Activated T-cell treated with anti-CD3 and anti-CD28 coated beads, Interleukin-2, amount 50 U/mL, for 1 hour (primary cell): ENCODE results near the gene DOLK.

Experiments used
- DNase-seq: peaks from one replicate; pipeline ENCODE4 v3.0.0-alpha.2; 2020

The DOLK gene

DNA sequence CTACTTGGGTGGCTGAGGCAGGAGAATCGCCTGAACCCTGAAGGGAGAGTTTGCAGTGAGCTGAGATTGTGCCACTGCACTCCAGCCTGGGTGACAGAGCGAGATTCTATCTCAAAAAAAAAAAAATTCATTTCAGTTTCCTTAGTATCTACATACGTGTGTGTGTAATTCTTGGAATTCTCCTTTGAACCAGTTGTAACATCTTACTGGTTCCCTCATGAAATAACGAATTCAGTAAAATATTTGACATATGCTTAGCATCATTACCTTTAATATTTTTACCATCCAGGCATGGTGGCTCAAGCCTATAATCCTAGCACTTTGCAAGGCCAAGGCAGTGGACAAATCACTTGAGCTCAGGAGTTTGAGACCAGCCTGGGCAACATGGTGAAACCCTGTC is 17.8 kb downstream of the DOLK start:
- no peak for DNase-seq

DNA sequence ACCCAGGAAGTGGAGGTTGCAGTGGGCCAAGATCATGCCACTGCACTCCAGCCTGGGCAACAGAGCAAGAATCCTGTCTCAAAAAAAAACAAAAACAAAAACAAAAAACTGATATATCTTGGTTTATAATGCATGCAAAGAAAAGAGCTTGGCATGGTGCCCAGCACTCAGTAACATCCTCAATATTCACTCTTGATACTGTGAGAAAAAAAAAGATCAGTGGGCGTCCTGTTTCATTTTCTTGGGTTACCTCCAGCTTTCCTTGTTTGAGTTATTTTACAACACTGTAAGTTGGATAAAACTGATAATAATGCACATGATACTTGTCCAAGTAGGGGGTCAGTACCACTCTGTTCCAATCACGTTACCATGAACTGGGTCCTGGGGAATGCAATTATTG is 18.8 kb downstream of the DOLK start:
- no peak for DNase-seq

DNA sequence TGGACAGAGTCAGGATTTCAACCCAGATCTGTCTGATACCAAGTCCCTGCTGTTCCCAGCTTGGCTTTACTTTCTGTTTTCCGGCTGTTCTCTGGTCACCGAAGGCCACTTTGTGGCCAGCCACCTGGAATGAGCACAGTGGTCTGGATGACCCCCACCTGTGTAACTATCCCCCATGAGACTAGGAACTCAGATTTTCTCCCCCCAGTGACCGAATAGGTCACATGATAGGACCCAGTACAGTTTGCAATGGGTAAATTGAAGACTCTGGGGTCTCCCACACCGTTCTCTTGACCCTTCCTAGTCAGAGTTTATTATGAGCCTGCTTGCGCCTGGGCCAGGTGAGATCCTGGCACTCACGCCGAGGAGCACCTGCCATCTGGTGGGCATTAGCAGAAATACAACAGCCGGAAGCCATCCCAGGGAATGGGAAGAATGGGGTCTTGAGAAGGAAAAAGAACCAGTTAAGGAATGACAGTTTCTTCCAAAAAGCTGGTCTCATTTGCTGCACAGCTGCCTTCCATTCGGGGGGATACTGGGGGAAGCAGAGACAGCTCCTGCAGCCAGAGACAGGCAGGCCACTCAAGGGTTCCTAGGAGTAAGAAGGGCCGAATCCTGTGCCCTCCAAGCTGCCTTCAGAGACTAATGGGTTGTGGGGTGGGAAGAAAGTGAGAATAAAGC is 19.5 kb downstream of the DOLK start:
- DNase-seq = peak; percentile 61

DNA sequence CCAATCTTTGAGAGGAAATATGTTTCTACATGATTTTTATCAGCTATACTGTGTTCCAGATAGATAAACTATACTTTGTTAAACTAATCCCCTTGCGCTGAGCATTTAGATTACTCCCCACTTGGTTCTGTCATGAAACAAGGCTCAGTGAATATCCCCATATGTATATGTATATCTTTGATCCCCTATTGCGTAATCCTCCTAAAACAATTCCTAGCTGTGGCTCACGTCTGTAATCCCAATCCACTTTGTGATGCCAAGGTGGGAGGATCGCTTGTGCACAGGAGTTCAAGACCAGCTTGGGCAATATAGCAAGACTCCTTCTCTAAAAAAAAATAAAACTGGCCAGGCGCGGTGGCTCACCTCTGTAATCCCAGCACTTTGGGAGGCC is 23.9 kb downstream of the DOLK start:
- DNase-seq = no peak

DNA sequence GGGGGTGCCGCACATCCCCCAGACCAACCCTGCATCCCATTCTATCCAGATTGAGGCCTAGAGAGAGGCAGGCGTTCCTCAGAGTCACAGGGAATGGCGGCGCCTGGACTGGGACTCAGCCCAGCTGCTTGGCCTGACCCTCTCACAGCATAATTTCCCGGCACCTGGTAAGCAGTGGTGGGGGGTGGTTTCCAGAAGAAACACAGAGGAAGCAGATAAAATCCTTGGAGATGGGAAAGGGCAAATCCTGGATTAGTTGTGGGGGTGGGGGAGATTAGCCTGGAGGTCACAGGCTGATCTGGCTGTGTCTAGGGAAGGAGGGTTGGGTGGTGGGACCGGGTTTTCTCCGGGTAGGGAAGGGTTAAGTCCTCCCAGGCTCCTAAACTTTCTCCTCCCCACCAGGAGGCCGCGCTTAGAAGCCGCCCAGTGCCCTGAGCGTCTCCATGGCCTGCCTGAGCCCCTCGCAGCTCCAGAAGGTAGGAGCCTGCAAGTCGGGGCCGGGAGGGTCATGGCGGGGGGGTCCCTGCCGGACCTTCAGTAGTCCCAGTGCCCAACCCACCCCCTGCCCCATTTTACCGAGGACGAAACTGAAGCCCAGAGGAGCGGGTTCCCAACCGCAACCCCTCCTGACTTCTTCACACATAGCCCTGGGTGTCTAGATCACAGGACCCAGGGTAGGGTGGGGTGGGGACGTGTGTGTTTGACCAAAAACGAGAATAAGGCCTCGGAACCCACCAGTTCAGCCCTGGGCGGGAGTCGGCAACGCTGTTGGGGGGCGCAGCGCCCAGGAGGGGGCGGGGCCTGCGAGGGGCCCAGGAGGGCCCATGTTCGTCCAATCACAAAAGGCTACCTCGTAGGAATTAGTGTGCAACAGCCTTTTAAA is 25.3 kb downstream of the DOLK start:
- DNase-seq = no peak

DNA sequence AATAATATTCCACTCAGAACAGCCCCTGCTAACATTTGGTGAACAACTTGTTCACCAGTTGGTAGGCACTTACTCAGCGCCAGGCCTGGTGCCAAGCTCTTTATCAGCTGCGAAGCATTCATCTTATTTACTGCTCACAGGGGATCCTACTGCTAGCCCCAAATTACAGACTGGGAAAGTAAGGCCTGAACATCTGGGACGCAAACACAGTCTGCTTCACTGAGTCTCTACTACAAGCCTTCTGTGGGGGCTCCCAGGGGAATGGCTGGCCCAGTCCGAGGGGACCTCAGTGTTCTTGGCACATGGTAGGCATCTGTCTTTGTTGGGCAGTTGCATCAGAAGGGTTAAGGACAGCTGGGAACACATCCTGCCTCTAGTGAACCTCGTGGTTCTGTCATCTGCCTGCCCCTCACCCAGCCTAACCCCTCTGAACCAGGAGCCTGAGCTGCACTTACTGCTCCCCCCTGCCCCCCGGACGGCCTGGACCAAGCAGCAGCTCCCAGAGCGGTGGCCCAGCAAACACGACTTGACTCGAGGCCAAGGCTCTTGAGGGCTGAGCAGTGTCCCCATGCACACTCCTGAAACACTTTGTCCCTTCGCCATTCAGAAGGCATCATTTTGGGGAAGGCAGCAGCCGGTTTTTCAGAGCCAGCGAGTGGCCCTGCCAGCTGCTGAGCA is 26.9 kb downstream of the DOLK start, which contains the start of gene PHYHD1:
Gene PHYHD1 (plus strand): TSS at position 602 of the 678 bp plus-strand sequence. CDS start 1,342 bp downstream, outside the sequence.
- DNase-seq = no peak

DNA sequence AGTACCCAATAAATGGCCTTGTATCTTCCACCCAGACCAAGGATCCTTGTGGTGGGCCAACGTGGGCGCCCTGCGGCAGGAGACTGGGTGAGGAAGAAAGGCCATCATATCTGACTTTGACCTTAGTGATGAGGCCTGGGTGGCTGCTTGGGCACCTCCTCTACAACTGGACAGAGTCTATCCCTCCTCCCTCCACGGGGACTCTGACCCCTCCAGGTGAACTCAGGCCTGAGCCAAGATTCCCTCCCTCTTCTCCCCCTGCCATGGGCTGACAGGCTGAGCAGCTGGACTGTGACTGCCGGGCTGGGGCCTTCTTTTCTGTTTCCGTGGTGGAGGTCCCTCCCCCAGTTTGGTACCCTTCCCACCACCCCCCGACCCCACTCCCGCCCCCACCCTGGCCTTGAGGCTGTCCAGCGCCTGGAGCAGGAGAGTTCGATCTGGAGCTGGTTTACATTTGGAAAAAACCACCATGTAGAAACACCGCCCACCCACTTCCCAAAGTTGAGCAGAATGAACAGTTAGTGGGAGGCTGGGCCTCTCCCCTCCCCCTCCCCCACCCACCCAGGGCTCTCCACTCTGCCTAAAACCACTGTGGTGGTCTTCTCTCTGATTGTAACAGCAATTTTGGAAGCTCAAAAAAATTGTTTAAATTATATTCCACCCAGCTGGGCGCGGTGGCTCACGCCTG is 27.9 kb downstream of the DOLK start:
- no peak for DNase-seq

DNA sequence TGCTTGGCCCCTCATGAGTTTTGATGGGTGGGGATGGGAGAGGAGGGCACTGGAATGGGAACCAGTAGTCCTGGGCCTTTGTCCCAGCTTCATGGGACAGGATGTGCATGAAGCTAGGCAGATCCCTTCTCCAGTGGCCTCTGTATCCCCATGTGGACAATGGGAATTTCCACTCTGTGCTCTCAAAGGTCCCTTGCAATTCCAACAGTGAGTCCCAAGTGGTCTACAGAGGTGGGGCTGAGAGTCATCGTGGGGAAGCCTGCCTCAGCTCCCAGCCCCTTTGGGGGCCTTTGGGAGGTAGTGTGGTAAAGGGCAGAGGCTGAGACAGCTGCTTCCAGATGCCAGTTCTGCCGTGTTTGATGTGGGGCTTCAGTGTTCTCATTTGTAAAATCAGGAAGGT is 28.5 kb downstream of the DOLK start:
- DNase-seq = no peak

DNA sequence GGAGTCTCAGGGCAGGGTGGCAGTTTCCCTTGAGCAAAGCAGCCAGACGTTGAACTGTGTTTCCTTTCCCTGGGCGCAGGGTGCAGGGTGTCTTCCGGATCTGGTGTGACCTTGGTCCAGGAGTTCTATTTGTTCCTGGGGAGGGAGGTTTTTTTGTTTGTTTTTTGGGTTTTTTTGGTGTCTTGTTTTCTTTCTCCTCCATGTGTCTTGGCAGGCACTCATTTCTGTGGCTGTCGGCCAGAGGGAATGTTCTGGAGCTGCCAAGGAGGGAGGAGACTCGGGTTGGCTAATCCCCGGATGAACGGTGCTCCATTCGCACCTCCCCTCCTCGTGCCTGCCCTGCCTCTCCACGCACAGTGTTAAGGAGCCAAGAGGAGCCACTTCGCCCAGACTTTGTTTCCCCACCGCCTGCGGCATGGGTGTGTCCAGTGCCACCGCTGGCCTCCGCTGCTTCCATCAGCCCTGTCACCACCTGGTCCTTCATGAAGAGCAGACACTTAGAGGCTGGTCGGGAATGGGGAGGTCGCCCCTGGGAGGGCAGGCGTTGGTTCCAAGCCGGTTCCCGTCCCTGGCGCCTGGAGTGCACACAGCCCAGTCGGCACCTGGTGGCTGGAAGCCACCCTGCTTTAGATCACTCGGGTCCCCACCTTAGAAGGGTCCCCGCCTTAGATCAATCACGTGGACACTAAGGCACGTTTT is 30.1 kb downstream of the DOLK start:
- DNase-seq = no peak

DNA sequence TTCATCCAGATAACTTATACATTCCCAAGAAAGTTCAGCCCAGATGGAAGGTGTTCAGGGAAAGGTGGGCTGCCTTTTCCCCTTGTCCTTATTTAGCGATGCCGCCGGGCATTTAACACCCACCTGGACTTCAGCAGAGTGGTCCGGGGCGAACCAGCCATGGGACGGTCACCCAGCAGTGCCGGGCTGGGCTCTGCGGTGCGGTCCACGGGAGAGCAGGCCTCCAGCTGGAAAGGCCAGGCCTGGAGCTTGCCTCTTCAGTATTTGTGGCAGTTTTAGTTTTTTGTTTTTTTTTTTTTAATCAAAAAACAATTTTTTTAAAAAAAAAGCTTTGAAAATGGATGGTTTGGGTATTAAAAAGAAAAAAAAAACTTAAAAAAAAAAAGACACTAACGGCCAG is 30.7 kb downstream of the DOLK start:
- no peak for DNase-seq

DNA sequence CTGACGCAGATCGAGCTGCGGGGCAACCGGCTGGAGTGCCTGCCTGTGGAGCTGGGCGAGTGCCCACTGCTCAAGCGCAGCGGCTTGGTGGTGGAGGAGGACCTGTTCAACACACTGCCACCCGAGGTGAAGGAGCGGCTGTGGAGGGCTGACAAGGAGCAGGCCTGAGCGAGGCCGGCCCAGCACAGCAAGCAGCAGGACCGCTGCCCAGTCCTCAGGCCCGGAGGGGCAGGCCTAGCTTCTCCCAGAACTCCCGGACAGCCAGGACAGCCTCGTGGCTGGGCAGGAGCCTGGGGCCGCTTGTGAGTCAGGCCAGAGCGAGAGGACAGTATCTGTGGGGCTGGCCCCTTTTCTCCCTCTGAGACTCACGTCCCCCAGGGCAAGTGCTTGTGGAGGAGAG is 31.2 kb downstream of the DOLK start:
- DNase-seq = no peak

DNA sequence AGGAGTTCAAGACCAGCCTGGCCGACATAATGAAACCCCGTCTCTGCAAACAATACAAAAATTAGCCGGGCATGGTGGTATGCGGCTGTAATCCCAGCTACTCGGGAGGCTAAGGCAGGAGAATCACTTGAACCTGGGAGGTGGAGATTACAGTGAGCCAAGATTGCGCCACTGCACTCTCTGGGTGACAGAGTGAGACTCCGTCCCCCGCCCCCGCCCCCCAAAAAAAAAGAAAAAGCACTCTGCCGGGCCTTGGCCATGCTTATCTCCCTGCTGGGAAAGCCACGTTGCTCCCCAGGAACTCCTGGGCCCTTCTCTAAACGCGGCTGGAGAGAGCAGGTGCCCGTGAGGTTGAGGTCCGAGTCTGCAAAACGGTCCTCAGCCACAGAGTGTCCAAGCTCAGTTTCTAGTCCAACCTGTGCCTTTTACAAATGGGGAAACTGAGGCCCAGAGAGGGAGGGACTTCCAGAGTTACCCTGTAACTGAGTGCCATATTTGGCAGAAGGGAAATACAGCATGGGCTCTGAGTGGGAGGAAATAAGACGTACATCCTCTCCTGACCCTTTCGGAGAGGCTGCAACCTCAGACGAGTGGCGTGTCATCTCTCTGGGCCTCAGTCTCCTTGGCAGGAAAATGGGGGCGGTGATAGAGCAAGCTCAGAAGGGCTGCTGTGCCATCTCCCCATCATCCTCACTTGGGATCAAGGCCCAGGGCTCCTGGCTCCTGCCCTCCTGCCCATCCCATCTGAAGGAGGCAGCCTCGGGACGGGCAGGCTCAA is 33.2 kb downstream of the DOLK start:
- no peak for DNase-seq

DNA sequence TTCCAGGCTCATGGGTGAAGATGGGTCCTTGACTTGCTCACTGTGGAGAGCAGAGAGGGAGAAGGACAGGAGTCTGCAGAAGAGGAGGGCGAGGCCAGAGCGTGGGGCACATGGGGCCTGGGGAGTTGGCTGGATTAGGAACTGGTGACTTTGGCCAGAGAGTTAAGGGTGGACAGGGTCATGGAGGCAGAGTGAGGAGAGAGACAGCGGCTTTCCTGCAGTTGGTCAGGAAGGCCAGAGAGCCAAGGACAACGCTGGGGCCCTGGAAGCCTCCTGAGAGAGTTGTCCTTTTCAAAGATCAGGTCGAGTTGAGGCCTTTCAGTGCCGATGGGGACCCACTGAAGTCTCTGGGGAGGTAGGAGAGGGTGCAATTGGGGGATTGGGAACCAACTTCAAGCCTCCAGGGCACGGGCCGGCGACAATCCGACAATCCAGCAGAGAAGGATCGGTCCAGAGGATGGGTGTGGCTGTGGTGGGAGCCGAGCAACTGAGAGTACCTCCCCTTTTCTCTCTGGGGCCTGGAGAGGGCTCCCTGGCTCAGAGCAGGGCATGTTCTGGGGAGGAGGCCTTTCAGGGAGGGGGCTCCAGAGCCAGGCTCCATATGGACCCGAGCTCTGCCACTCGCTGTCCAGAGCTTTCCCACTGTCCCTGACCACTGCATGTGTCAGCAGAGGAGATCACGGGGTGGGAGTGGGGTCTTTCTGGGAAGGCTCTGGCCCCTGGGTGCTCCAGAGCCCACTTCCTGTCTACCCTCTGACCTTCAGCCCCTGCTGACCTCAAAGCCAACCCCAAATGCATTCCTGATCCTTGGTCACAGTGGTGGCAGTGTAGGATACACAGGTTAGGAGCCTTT is 34.1 kb downstream of the DOLK start:
- no peak for DNase-seq

DNA sequence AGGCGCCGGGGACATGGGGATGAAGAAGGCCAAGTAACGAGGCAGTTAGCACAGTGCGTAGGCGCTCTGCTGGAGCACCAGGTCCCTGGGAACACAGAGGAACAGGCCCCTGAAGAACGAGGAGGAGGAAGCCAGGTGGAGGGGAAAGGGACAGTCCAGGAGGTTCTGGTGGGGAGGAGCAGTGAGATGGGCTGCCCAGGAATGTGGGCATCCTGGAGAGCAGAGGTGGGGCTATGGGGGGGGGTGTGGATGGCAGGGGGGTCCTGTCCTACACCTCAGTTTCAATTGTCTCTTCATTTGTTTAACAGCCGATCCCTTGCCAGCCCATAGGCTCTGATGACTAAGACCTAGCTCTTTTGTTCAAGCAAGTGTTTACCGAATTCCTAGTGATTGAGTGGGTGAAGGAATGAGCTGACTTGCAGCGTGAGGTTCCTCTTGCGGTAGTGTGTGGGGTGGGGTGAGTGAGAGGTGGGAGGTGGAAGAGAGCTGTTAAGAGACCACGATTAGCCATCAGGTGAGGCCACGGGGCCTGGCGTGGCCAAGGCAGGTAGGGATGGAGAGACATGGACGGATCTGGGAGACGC is 35.0 kb downstream of the DOLK start:
- no peak for DNase-seq

DNA sequence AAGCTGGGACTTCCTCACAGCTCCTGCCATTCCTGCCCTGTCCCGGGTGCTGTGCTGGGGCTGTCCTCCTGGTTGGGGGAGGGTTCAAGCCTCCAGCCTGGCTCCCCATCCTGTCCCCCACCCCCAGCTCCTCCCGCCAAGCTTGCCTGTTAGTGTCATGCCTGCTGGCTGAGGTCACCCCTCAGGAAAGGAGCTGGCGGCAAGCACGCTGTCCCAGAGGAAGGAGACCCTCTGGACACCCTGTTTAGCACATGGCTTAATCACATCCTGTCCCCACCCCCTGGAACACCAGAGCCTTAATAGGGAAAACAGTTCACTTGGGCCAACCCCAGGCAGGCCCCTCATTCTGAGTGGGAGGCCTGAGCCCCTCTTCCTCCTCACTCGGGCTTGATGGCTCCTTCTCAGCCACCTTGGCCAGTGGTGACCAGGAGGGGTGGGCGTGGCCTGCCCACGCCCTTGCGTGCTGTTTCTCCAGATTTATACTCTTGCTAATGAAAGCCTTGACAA is 35.8 kb downstream of the DOLK start:
- DNase-seq = no peak

DNA sequence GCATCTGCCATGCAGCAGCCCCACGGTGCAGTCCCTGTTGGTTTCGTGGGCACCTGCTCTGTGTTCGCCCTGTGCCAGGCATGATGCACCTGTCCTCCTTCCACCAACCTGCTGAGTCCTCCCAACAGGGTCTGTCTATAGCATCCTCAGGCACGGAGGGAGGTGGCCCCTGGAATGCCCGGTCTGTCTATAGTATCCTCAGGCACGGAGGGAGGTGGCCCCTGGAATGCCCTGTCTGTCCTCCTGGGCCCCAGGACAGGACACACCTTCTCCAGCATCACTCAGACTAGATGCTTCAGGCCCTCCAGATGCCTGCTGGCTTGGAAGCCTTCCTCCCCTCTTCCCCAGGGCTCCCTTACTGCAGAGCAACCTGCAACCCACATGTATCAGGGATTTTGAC is 36.5 kb downstream of the DOLK start:
- DNase-seq = no peak

DNA sequence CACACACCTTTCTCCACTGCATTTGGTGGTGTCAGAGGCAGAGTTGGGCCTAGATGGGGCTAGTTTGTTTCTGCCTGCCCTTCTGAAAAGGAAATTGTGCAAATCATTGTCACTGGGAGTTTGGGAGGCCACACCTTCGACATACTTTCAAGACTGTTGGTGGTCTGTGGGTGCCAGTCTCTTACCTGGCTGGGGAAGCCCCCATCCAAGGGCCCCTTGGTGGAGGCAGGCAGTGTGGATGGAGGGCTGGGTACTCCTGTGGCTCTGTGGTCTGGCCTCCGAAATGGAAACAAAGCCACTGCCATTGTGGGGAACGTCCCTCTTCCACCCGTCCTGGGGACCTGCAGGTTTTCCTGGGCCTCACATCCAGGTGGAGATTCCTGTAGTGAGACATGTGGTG is 37.5 kb downstream of the DOLK start:
- DNase-seq = no peak

DNA sequence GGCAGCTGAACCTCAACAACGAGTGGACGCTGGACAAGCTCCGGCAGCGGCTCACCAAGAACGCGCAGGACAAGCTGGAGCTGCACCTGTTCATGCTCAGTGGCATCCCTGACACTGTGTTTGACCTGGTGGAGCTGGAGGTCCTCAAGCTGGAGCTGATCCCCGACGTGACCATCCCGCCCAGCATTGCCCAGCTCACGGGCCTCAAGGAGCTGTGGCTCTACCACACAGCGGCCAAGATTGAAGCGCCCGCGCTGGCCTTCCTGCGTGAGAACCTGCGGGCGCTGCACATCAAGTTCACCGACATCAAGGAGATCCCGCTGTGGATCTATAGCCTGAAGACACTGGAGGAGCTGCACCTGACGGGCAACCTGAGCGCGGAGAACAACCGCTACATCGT is 39.0 kb downstream of the DOLK start:
- DNase-seq = no peak

DNA sequence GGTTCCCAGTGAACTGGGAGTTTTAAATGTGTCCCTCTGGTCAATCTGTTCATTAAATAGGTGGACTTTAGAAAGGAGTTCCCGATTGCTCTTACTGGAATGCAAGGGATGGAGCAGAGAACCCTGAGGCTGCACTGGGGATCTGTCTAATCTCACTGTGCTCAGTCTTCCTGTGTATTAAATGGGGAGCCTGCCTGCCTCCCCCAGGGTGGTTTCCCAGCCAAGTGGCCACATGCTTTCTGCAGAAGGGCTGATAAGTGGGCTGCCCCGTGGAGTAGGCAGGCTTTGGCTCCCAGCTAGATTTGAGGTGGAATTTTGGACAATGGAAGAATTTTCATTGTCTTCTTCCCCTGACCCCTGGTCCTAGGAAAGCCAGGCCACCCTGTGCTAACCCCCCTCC is 40.7 kb downstream of the DOLK start:
- DNase-seq = no peak

DNA sequence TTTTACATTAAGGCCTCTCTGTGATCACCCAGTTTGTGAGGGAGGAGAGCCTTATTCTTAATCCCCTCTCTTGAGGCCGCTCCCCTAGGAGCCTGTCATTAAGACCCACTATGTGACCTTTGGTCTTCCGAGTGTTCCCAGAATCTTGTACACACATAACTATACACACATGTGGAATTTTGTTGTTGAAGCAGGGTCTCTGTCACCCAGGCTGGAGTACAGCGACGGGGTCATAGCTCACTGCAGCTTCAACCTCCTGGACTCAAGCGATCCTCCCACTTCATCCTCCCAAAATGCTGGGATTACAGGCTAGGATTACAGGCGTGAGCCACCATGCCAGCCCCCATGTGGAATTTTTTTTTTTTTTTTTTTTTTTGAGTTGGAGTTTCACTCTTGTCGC is 41.4 kb downstream of the DOLK start:
- DNase-seq = no peak
